HEK293T (cell line): ENCODE data around the gene CYREN.

Experiments
- ARNT ChIP-seq: fragments of 450-650 bp; IDR thresholded peaks from 2 replicates; pipeline ENCODE4 v1.6.1; 2017; ENCODE audit warnings: mild to moderate bottlenecking
- BHLHE40 ChIP-seq: fragments of 450-650 bp; IDR thresholded peaks from 2 replicates; pipeline ENCODE4 v1.6.1; 2016; ENCODE audit warnings: mild to moderate bottlenecking, moderate library complexity, borderline replicate concordance
- CTBP1 ChIP-seq: fragments of 450-650 bp; IDR thresholded peaks from 2 replicates; pipeline ENCODE4 v1.6.1; 2016; ENCODE audit warnings: borderline replicate concordance
- ELF4 ChIP-seq: fragments of 450-650 bp; IDR thresholded peaks from 2 replicates; pipeline ENCODE4 v1.6.1; 2017; ENCODE audit warnings: antibody characterized with exemption
- FOXA1 ChIP-seq: fragments of 450-650 bp; IDR thresholded peaks from 2 replicates; pipeline ENCODE4 v1.6.1; 2016; ENCODE audit warnings: mild to moderate bottlenecking
- FOXK2 ChIP-seq: fragments of 450-650 bp; IDR thresholded peaks from 2 replicates; pipeline ENCODE4 v1.6.1; 2016; ENCODE audit warnings: mild to moderate bottlenecking
- FOXM1 ChIP-seq: fragments of 450-650 bp; IDR thresholded peaks from 2 replicates; pipeline ENCODE4 v1.6.1; 2017; ENCODE audit warnings: mild to moderate bottlenecking, borderline replicate concordance
- HDGF ChIP-seq: fragments of 450-650 bp; IDR thresholded peaks from 2 replicates; pipeline ENCODE4 v1.6.1; 2017; ENCODE audit warnings: antibody characterized with exemption, borderline replicate concordance
- PKNOX1 ChIP-seq: fragments of 450-650 bp; IDR thresholded peaks from 2 replicates; pipeline ENCODE4 v1.6.1; 2016
- TARDBP ChIP-seq: fragments of 450-650 bp; IDR thresholded peaks from 2 replicates; pipeline ENCODE4 v1.6.1; 2016

- TF ChIP-seq ELF4 (no peak), BHLHE40 (no peak), TARDBP (no peak), FOXA1 (no peak), HDGF (no peak), FOXK2 (no peak), CTBP1 (no peak), PKNOX1 (no peak), FOXM1 (no peak), ARNT (no peak)
Measured at GRCh38 chr7:135204341-135204749, 33.8 kb upstream of the CYREN start.
